KMS-11 (cell line): ENCODE measurements around the gene IL11.
A peak's percentile ranks its signal among the peaks of the same experiment; 100 is the strongest.

Experiments
- H2AFZ ChIP-seq: fragments of 200-600 bp; sonication (generic); 2 replicates; pipeline ENCODE4 v1.6.1; 2016; ENCODE audit warnings: antibody characterized with exemption, mixed run types, low read depth
- H3K27ac ChIP-seq: fragments of 200-600 bp; sonication (generic); 2 replicates; pipeline ENCODE4 v1.6.1; 2016; ENCODE audit warnings: mild to moderate bottlenecking, mixed run types
- H3K27me3 ChIP-seq: fragments of 200-600 bp; sonication (generic); 2 replicates; pipeline ENCODE4 v1.6.1; 2017; ENCODE audit warnings: mild to moderate bottlenecking, low read depth, mixed run types, moderate library complexity; ENCODE audit not compliant: insufficient read depth
- H3K36me3 ChIP-seq: fragments of 200-600 bp; sonication (generic); 2 replicates; pipeline ENCODE4 v1.6.1; 2017; ENCODE audit warnings: mild to moderate bottlenecking, mixed run types; ENCODE audit not compliant: insufficient read depth
- H3K4me1 ChIP-seq: fragments of 200-600 bp; sonication (generic); 2 replicates; pipeline ENCODE4 v1.6.1; 2016; ENCODE audit warnings: mild to moderate bottlenecking, low read depth, mixed run types; ENCODE audit not compliant: poor library complexity, severe bottlenecking
- H3K4me2 ChIP-seq: fragments of 200-600 bp; sonication (generic); 2 replicates; pipeline ENCODE4 v1.7.0; 2016; ENCODE audit warnings: mild to moderate bottlenecking, mixed run types
- H3K4me3 ChIP-seq: fragments of 200-600 bp; sonication (generic); IDR thresholded peaks from 2 replicates; pipeline ENCODE4 v1.6.1; 2017; ENCODE audit warnings: low read depth, low read length, mixed read lengths; ENCODE audit not compliant: insufficient read depth
- H3K79me2 ChIP-seq: fragments of 200-600 bp; sonication (generic); 2 replicates; pipeline ENCODE4 v1.6.1; 2016; ENCODE audit warnings: low read depth, mixed run types; ENCODE audit not compliant: insufficient read depth
- H3K9ac ChIP-seq: fragments of 200-600 bp; sonication (generic); 2 replicates; pipeline ENCODE4 v1.6.1; 2016; ENCODE audit warnings: mild to moderate bottlenecking, mixed run types
- H4K20me1 ChIP-seq: fragments of 200-600 bp; sonication (generic); 2 replicates; pipeline ENCODE4 v1.6.1; 2016; ENCODE audit warnings: mild to moderate bottlenecking, mixed run types; ENCODE audit not compliant: insufficient read depth
- TF ChIP-seq, protein P1 (sequence below): fragments of 200-600 bp; sonication (generic); conservative IDR thresholded peaks from 2 replicates; pipeline ENCODE4 v1.6.1; 2017; ENCODE audit warnings: low read depth, mild to moderate bottlenecking, antibody characterized with exemption, low read length, moderate library complexity, mixed read lengths

Gene IL11

GRCh38 chr19:55384131-55384919 is 14.1 kb upstream of the IL11 start, which contains the start of gene TMEM238:
TMEM238 (minus strand) TSS chr19:55384292; CDS start chr19:55384259, 33 bp downstream.
- Histone ChIP-seq H3K4me1 (peaks cover 38% of the 10 kb centered on the region), H4K20me1 (peaks cover 25% of the 10 kb centered on the region), H3K9ac (peak within 1 kb of the TSS; percentile 84), H3K79me2 (peaks cover 48% of the 10 kb centered on the region), H3K27me3 (no peaks in the 10 kb centered on the region), H2AFZ (peak within 1 kb of the TSS; percentile 60), H3K36me3 (peaks cover 18% of the 10 kb centered on the region; the same call in 1 of the 2 replicates), H3K4me3 (no peak within 1 kb of the TSS), H3K27ac (peak within 1 kb of the TSS; percentile 85), H3K4me2 (peak within 1 kb of the TSS; percentile 96)
- TF ChIP-seq, protein P1, sequence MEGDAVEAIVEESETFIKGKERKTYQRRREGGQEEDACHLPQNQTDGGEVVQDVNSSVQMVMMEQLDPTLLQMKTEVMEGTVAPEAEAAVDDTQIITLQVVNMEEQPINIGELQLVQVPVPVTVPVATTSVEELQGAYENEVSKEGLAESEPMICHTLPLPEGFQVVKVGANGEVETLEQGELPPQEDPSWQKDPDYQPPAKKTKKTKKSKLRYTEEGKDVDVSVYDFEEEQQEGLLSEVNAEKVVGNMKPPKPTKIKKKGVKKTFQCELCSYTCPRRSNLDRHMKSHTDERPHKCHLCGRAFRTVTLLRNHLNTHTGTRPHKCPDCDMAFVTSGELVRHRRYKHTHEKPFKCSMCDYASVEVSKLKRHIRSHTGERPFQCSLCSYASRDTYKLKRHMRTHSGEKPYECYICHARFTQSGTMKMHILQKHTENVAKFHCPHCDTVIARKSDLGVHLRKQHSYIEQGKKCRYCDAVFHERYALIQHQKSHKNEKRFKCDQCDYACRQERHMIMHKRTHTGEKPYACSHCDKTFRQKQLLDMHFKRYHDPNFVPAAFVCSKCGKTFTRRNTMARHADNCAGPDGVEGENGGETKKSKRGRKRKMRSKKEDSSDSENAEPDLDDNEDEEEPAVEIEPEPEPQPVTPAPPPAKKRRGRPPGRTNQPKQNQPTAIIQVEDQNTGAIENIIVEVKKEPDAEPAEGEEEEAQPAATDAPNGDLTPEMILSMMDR: no peak

GRCh38 chr19:55383279-55384130 is 13.2 kb upstream of the IL11 start:
- TF ChIP-seq, protein P1: no peak
- no peak overlapping the region for H3K4me3 ChIP-seq
- H4K20me1 ChIP-seq: peaks cover 20% of the 10 kb centered on the region
- H3K9ac ChIP-seq: peak overlapping the region; percentile 84
- no peaks in the 10 kb centered on the region for H3K27me3 ChIP-seq
- H3K36me3 ChIP-seq: peaks cover 18% of the 10 kb centered on the region; the same call in 1 of the 2 replicates
- peak overlapping the region; percentile 85 for H3K27ac ChIP-seq
- peaks cover 33% of the 10 kb centered on the region for H3K4me1 ChIP-seq
- peaks cover 41% of the 10 kb centered on the region for H3K79me2 ChIP-seq
- peak overlapping the region; percentile 91 for H3K4me2 ChIP-seq
- peak overlapping the region; percentile 51; the same call in 1 of the 2 replicates for H2AFZ ChIP-seq

DNA sequence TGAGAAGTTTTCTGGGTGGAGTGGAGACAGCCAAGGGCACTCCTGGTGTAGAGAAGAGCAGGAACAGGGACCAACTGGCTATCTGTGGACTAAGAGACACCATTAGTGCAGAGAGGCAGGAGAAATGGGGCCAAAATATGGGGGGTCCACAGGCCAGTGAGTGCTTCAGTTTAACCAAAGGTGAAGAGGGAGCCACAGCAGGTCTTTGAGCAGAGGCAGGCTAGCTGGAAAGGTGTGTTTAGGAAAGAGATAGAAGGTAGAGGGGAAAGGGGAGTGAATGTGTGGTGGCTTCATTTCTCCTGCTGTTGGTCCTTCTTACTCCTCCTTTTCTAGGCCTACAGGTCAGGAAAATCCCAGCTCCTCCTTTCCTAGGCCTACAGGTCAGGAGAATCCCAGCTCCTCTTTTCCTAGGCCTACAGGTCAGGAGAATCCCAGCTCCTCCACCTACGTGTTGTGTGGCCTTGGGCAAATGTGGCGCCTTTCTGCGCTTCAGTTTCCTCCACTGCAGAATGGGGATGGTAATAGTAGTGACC is 12.3 kb upstream of the IL11 start:
- Histone ChIP-seq H4K20me1 (peaks cover 12% of the 10 kb centered on the region), H3K36me3 (peaks cover 12% of the 10 kb centered on the region; the same call in 1 of the 2 replicates), H3K27me3 (no peaks in the 10 kb centered on the region), H3K4me2 (peak overlapping the region; percentile 91), H2AFZ (peak overlapping the region; percentile 51; the same call in 1 of the 2 replicates), H3K9ac (peak overlapping the region; percentile 84; the same call in 1 of the 2 replicates), H3K4me1 (peaks cover 25% of the 10 kb centered on the region), H3K4me3 (no peak overlapping the region), H3K27ac (peak overlapping the region; percentile 51), H3K79me2 (peaks cover 34% of the 10 kb centered on the region)
- TF ChIP-seq, protein P1: no peak

DNA sequence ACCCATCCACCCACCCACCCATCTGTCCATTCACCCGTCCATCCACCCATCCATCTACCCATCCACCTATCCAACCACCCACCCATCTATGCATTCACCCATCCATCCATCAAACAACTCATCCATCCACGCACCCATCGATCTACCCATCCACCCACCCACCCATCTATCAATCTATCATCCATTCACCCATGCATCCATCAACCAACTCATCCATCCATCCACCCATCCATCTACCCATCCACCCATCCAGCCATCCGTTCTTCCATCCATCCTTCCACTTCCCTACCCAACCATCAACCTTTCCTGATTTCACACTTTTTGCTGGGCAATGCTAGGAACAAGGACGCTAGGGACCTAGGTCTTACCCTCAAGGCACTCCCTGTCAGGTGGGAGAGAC is 11.8 kb upstream of the IL11 start:
- Histone ChIP-seq H4K20me1 (peaks cover 6% of the 10 kb centered on the region; the same call in 1 of the 2 replicates), H2AFZ (no peak overlapping the region), H3K9ac (no peak overlapping the region), H3K79me2 (peaks cover 29% of the 10 kb centered on the region), H3K27me3 (no peaks in the 10 kb centered on the region), H3K36me3 (peaks cover 6% of the 10 kb centered on the region; the same call in 1 of the 2 replicates), H3K4me3 (no peak overlapping the region), H3K27ac (no peak overlapping the region), H3K4me2 (peak overlapping the region; percentile 91; the same call in 1 of the 2 replicates), H3K4me1 (peaks cover 19% of the 10 kb centered on the region)
- TF ChIP-seq, protein P1: no peak
